Umbilical cord (tissue), 2 donors: ENCODE measurements around the gene PDGFD. TPM values are rescaled to one million over a fixed set of nuclear protein-coding genes. Genes with fewer than 3 reads are reported as not detected.
A peak's percentile ranks its signal among the peaks of the same experiment; 100 is the strongest.

Experiments
- DNase-seq: peaks from one replicate; pipeline ENCODE4 v3.0.0-alpha.2; 2015; ENCODE audit warnings: low spot score
- total RNA-seq: library from RNA; depleted of rRNA; stranded (reverse); fragments of >200 nt; gene quantifications from one replicate; pipeline ENCODE4 v1.2.3, GENCODE V29; 2014; ENCODE audit warnings: low replicate concordance; ENCODE audit not compliant: insufficient read depth

Gene PDGFD
- total RNA-seq, result 8.2 TPM

- peak; percentile 54 for DNase-seq
These were observed at the start of gene PDGFD for GRCh38 chr11:104164028-104164520. PDGFD (minus strand) TSS chr11:104164147.

GRCh38 chr11:104206936-104207335 is 43.0 kb upstream of the PDGFD start:
- no peak for DNase-seq

- no peak for DNase-seq
These were observed 41.9 kb upstream of the PDGFD start for GRCh38 chr11:104205838-104206237.

- no peak for DNase-seq
These were observed 36.7 kb upstream of the PDGFD start for GRCh38 chr11:104200688-104201087.

GRCh38 chr11:104199053-104199452 is 35.1 kb upstream of the PDGFD start:
- DNase-seq, result no peak

GRCh38 chr11:104198576-104198975 is 34.6 kb upstream of the PDGFD start:
- no peak for DNase-seq

- no peak for DNase-seq
These were observed 27.2 kb upstream of the PDGFD start for GRCh38 chr11:104191124-104191523.

- no peak for DNase-seq
These were observed 19.6 kb upstream of the PDGFD start for GRCh38 chr11:104183593-104183992.

GRCh38 chr11:104175769-104176168 is 11.8 kb upstream of the PDGFD start:
- DNase-seq, result no peak

- no peak for DNase-seq
These were observed 5.1 kb upstream of the PDGFD start for GRCh38 chr11:104169091-104169490.

GRCh38 chr11:104165014-104165413 is 1.1 kb upstream of the PDGFD start:
- no peak for DNase-seq

GRCh38 chr11:104163100-104164027 is 583 bp downstream of the PDGFD start:
- DNase-seq, result peak; percentile 19

- no peak for DNase-seq
These were observed 2.0 kb downstream of the PDGFD start for GRCh38 chr11:104161751-104162450.

- no peak for DNase-seq
These were observed 4.6 kb downstream of the PDGFD start for GRCh38 chr11:104159356-104159755.

GRCh38 chr11:104155375-104155774 is 8.6 kb downstream of the PDGFD start:
- DNase-seq, result no peak

- DNase-seq, result no peak
These were observed 9.7 kb downstream of the PDGFD start for GRCh38 chr11:104154296-104154695.

GRCh38 chr11:104152941-104153505 is 10.9 kb downstream of the PDGFD start:
- no peak for DNase-seq

GRCh38 chr11:104151404-104152204 is 12.3 kb downstream of the PDGFD start:
- no peak for DNase-seq

- no peak for DNase-seq
These were observed 15.2 kb downstream of the PDGFD start for GRCh38 chr11:104148706-104149105.

GRCh38 chr11:104148074-104148473 is 15.9 kb downstream of the PDGFD start:
- no peak for DNase-seq

GRCh38 chr11:104146943-104147342 is 17.0 kb downstream of the PDGFD start:
- no peak for DNase-seq
